Common myeloid progenitor, CD34-positive (primary cell): Measurements from ENCODE around the gene NUDC.

Experiments used
- CTCF ChIA-PET: fragments of 350-600 bp; sonication (Branson Sonifier 250); formaldehyde crosslinking; loops from one replicate; lab custom pipeline; 2021; ENCODE audit warnings: antibody characterized with exemption; lab: Charles Lee
- POLR2A ChIA-PET: fragments of 350-600 bp; sonication (Branson Sonifier 250); formaldehyde crosslinking; loops from one replicate; lab custom pipeline; 2021; ENCODE audit warnings: antibody characterized with exemption; lab: Charles Lee
- DNase-seq, 3 donors: peaks; one replicate each; pipeline versions ENCODE4 v3.0.0 to v3.0.0-alpha.2; 2013
- H3K27ac ChIP-seq, 2 experiments: 1 replicate in 1 of 2; 2 replicates in 1 of 2; pipeline ENCODE4 v1.7.0; 2013; ENCODE audit warnings: inconsistent platforms in 2 of 2, low read length in 2 of 2, mild to moderate bottlenecking in 2 of 2, low read depth in 1 of 2, moderate library complexity in 1 of 2; ENCODE audit not compliant: severe bottlenecking in 2 of 2, insufficient read depth in 1 of 2, poor library complexity in 1 of 2
- H3K27me3 ChIP-seq, 5 experiments: replicated peaks in 2 of 5; 1 replicate in 3 of 5; 2 replicates in 2 of 5; pipeline versions ENCODE4 v1.6.1 to v1.7.0; 2013; ENCODE audit warnings: low read length in 4 of 5, mild to moderate bottlenecking in 2 of 5, moderate library complexity in 2 of 5, inconsistent platforms in 1 of 5; ENCODE audit not compliant: insufficient read depth in 5 of 5, control insufficient read depth in 4 of 5
- H3K36me3 ChIP-seq, 4 experiments: 1 replicate in 2 of 4; 2 replicates in 2 of 4; pipeline versions ENCODE4 v1.6.1 to v1.7.0; 2013; ENCODE audit warnings: low read length in 3 of 4, control low read depth in 1 of 4, mild to moderate bottlenecking in 1 of 4; ENCODE audit not compliant: control insufficient read depth in 4 of 4, insufficient read depth in 4 of 4
- H3K4me1 ChIP-seq, 4 experiments: 1 replicate in 3 of 4; 2 replicates in 1 of 4; pipeline versions ENCODE4 v1.6.1 to v1.7.1; 2013; ENCODE audit warnings: low read length in 3 of 4, mild to moderate bottlenecking in 3 of 4, control low read depth in 1 of 4, inconsistent platforms in 1 of 4, moderate library complexity in 1 of 4; ENCODE audit not compliant: control insufficient read depth in 4 of 4, insufficient read depth in 4 of 4; ENCODE audit errors: control extremely low read depth in 1 of 4
- H3K4me3 ChIP-seq, 7 experiments: 1 replicate in 4 of 7; 2 replicates in 3 of 7; pipeline versions ENCODE4 v1.5.1 to v1.7.0; 2013; ENCODE audit warnings: mild to moderate bottlenecking in 7 of 7, low read length in 6 of 7, moderate library complexity in 6 of 7, inconsistent platforms in 2 of 7, low read depth in 2 of 7, control low read depth in 1 of 7; ENCODE audit not compliant: insufficient read depth in 4 of 7, control insufficient read depth in 1 of 7; ENCODE audit errors: extremely low read depth in 1 of 7
- H3K9me3 ChIP-seq, 5 experiments: 1 replicate in 4 of 5; 2 replicates in 1 of 5; pipeline versions ENCODE4 v1.6.1 to v1.7.1; 2013; ENCODE audit warnings: low read length in 4 of 5, mild to moderate bottlenecking in 2 of 5, inconsistent platforms in 1 of 5, low read depth in 1 of 5, moderate library complexity in 1 of 5; ENCODE audit not compliant: control insufficient read depth in 4 of 5, insufficient read depth in 2 of 5; ENCODE audit errors: control extremely low read depth in 1 of 5
- WGBS: methylation state at CpG from one replicate; pipeline ENCODE4 v1.1.5; 2013; ENCODE audit not compliant: insufficient coverage; 5-methylcytosine and 5-hydroxymethylcytosine counted together

NUDC gene

DNA sequence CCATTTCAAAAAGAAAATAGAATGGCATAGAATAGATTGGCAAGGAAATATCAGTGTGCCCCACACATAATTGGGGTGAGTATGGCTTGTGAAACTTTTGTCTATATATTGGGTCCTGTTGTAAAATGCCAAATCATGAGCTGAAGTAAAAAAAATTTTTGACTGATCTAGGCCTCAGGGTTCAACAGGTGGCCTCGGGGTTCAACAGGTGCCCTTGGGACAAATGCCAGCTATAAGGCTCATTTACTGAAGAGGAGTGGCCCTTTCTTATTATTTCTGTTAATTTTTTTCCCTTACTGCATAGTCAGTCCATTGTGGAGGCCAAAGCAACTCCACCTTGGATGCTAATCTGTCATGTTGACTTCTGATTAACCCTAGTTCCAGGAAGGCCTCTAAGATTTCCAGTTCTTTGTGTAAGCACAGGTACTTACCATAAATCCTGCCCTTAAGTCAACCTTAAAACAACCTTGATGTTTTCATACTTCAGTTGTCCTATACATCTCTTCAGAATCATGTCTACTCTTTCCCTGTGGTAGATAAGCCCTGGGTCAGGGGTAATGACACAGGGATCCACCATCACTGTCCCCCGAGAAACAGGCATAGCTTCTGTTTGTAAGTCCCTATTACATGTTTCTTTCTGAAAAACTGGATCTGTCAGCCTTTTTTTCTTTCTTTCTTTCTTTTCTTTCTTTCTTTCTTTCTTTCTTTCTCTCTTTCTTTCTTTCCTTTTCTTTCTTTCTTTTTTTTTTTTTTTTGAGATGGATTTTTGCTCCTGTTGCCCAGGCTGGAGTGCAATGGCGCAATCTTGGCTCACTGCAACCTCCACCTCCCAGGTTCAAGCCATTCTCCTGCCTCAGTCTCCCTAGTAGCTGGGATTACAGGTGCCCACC, 55.3 kb downstream of the NUDC start:
- peaks cover 0 to 11% (median 10%) of the 10 kb centered on the region in 4 experiments for H3K4me1 ChIP-seq
- no peak overlapping the region for H3K27ac ChIP-seq
- ChIA-PET POLR2A (no interaction called here), CTCF (interaction anchor here (0.9 to 1.9 kb wide), 2 partner anchors 14 to 20 kb away, joined by 3 to 6 read pairs; no protein-coding TSS in a partner anchor)
- no peak for DNase-seq
- H3K4me3 ChIP-seq = no peak overlapping the region
- H3K36me3 ChIP-seq = no peaks in the 10 kb centered on the region
- no peaks in the 10 kb centered on the region for H3K9me3 ChIP-seq
- WGBS = 88% methylated on average over 2 of the region's 3 CpGs
- H3K27me3 ChIP-seq = peaks cover 0 to 2% (median 0%) of the 10 kb centered on the region in 5 experiments

DNA sequence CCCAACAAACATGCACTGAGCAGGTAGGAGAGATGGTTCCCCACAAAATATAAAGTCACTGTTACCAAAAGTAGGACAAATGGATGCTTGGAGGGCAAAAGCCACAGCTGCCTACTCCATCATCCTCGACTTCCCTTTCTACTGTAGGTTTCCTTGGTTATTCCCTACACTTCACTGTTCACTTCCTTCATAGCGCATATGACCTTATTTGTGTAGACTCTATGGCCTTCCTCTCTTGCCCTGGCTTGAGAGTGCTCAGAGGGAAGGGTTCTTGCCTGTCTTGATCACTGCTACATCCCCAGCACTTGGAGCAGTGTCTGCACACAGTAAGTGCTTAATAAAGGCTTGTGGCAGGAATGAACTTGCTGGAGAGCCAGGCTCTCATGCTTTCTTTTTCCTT, 57.4 kb downstream of the NUDC start:
- POLR2A ChIA-PET = no interaction called here
- H3K4me3 ChIP-seq = no peak overlapping the region
- no peak for DNase-seq
- no peaks in the 10 kb centered on the region for H3K9me3 ChIP-seq
- CTCF ChIA-PET = interaction anchor here (1.0 kb wide), 1 partner anchor 9 kb away, joined by 3 read pairs; no protein-coding TSS in a partner anchor
- H3K36me3 ChIP-seq = no peaks in the 10 kb centered on the region
- WGBS = 38% methylated on average over 1 of the region's 2 CpGs
- H3K27me3 ChIP-seq = peaks cover 0 to 2% (median 0%) of the 10 kb centered on the region in 5 experiments
- no peaks in the 10 kb centered on the region for H3K4me1 ChIP-seq
- H3K27ac ChIP-seq = no peak overlapping the region

DNA sequence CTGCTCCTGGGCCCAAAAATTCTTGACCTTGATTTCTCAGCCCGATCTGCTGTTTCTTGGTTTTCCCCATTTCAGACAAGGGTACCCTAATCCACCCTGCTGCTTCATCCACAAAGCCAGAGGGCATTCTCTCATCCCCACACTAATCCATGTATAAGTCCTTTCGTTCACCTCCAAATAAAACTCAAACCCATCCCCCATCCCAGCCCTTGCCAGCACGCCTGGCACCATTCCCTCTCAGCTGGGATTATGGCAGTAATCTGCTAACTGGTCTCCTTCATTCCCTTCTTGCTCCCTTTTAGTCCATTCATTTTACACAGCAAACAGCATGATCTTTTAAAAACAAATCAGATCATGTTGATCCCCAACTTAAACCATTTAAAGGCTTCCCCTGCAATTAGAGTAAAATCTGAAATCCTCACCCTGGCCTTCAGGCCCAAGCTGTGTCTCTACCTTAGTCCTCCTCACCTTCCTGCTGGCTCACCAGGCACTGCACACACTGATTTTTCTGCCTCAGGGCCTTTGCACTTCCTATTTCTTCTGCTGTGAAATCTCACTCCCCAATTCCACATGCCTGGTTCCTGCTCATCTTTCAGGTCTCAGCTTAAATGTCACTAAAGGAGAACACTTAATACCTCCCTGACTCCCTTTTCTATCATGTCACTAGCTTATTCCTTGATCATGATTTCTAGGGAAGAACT, 59.8 kb downstream of the NUDC start:
- Histone ChIP-seq H3K27ac (no peak overlapping the region), H3K4me1 (peaks cover 0 to 5% (median 0%) of the 10 kb centered on the region in 4 experiments), H3K9me3 (no peaks in the 10 kb centered on the region), H3K4me3 (no peak overlapping the region), H3K27me3 (peaks cover 0 to 2% (median 0%) of the 10 kb centered on the region in 5 experiments), H3K36me3 (no peaks in the 10 kb centered on the region)
- DNase-seq = no peak
- POLR2A ChIA-PET = no interaction called here
- WGBS = 91% methylated on average over 3 of the region's 3 CpGs
- CTCF ChIA-PET = interaction anchor here (2.1 to 4.9 kb wide), 2 partner anchors 14 to 15 kb away, joined by 12 to 36 read pairs; no protein-coding TSS in a partner anchor

DNA sequence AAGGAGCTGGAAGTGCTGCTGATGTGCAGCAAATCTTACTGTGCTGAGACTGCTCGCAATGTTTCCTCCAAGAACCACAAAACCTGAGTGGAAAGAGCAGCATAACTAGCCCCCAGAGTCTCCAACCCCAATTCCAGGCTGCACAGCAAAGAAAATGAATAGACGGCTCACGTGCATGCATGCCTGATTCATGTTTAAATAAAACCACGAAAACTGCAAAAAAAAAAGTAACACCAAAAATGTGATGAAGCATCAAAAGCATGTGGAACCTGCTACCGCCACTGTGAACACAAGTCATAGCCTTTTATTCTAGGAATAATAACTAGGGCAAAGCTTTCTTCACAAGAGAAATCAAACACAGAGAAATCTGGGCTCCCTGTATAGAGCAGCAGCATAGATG, 62.3 kb downstream of the NUDC start:
- Histone ChIP-seq H3K9me3 (no peaks in the 10 kb centered on the region), H3K4me3 (no peak overlapping the region), H3K27ac (no peak overlapping the region), H3K27me3 (peaks cover 0 to under 1% (median 0%) of the 10 kb centered on the region in 5 experiments), H3K4me1 (peaks cover 2 to 12% (median 6%) of the 10 kb centered on the region in 4 experiments), H3K36me3 (no peaks in the 10 kb centered on the region)
- ChIA-PET POLR2A (no interaction called here), CTCF (interaction anchor here (4.3 to 4.9 kb wide), 2 partner anchors 14 to 16 kb away, joined by 36 read pairs; no protein-coding TSS in a partner anchor)
- DNase-seq = peak in 1 of 3 donors; percentile 38
- WGBS = 36% methylated on average over 4 of the region's 5 CpGs

DNA sequence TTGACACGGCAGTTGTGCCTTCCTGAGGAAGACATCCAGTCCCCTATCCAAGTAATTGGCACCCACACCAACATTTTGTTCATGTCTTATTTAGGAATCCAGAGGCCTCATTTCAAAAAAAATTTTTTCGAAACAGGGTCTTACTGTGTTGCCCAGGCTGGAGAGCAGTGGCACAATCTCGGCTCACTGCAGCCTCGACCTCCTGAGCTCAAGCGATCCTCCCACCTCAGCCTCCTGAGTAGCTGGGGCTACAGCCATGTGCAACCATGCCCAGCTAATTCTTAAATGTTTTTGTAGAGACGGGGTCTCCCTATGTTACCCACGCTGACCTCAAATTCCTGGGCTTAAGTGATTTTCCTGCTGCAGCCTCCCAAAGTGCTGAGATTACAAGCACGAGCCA, 62.7 kb downstream of the NUDC start:
- no peak overlapping the region for H3K27ac ChIP-seq
- DNase-seq = no peak
- H3K4me3 ChIP-seq = no peak overlapping the region
- no peaks in the 10 kb centered on the region for H3K27me3 ChIP-seq
- ChIA-PET CTCF (interaction anchor here (1.1 to 4.9 kb wide), 4 partner anchors 13 to 93 kb away, joined by 3 to 36 read pairs (median 20); no protein-coding TSS in a partner anchor), POLR2A (no interaction called here)
- WGBS = 98% methylated on average over 7 of the region's 8 CpGs
- no peaks in the 10 kb centered on the region for H3K9me3 ChIP-seq
- H3K4me1 ChIP-seq = peaks cover 2 to 12% (median 6%) of the 10 kb centered on the region in 4 experiments
- no peaks in the 10 kb centered on the region for H3K36me3 ChIP-seq

DNA sequence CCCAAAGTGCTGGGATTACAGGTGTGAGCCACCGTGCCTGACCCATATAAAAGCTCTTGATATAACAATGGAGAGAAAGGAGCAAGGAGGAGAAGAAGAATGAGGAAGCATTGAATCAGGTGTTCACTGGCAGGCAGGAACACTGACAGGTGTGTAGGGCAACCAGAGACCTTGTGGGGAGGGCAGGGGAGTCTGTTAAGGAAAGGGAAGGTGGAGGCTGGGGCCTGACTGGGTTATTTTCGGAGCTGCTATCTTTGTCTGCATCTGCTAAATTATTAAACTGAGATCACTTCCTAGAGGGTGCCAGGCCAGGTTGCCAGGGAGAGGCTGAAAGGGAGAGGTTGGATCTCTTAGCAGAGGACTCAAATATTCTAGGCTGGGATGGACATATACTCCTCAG, 65.1 kb downstream of the NUDC start:
- Histone ChIP-seq H3K27me3 (peaks cover 0 to 14% (median 4%) of the 10 kb centered on the region in 5 experiments), H3K27ac (no peak overlapping the region), H3K36me3 (no peaks in the 10 kb centered on the region), H3K4me1 (peaks cover 2 to 19% (median 13%) of the 10 kb centered on the region in 4 experiments), H3K9me3 (no peaks in the 10 kb centered on the region), H3K4me3 (no peak overlapping the region)
- POLR2A ChIA-PET = no interaction called here
- DNase-seq = peak in 2 of 3 donors; percentile 46 to 59
- CTCF ChIA-PET = interaction anchor here (0.8 to 4.3 kb wide), 2 partner anchors 11 to 60 kb away, joined by 3 to 36 read pairs; no protein-coding TSS in a partner anchor
- 43% methylated on average over 2 of the region's 2 CpGs for WGBS
